ENCODE data around the gene PLCD3. TPM values are rescaled to one million over a fixed set of nuclear protein-coding genes. Genes with fewer than 3 reads are reported as not detected.

Gene PLCD3
- total and polyA plus RNA-seq, 2 of the 13 experiments (the other 11 are each of a cell fraction or from before 2014, with no cell fraction given), result 11.3 to 39.1 TPM

DNA sequence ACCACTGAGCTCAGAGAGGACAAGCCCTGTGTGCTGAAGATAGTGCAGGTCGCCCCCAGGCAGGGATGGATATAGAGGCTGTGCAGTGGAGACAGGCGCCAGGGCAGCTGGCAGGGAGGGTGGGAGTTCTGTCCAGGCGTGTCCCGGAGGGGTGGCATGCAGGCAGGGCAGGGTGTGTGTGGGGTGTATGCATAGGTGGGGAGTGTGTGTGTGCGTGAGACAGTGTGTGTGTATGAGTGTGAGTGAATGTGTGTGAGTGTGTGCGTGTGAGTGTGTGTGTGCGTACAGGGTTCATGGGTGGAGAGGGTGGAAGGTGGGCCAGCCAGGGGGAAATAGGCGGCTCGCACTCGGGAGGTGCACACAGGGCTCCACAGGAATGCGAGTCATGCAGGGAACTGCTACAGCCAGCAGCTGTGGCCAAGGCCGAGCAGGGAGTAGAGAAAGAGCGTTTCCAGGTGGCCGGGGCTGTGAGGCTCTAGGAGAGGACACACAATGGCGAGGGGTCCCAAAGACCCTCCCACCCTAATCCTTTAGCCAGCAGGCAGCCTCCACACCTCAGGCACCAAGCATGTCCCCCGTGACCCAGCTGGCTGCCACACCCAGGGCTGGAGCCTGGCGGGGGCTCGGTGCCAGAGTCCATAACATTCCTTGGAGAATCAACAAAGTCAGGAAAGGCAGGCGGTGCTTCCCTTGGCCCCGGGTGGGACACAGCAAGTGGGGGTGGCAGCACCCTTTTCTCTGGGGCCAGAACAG is 4.6 kb downstream of the PLCD3 start (continued):
- TF ChIP-seq, protein P1, sequence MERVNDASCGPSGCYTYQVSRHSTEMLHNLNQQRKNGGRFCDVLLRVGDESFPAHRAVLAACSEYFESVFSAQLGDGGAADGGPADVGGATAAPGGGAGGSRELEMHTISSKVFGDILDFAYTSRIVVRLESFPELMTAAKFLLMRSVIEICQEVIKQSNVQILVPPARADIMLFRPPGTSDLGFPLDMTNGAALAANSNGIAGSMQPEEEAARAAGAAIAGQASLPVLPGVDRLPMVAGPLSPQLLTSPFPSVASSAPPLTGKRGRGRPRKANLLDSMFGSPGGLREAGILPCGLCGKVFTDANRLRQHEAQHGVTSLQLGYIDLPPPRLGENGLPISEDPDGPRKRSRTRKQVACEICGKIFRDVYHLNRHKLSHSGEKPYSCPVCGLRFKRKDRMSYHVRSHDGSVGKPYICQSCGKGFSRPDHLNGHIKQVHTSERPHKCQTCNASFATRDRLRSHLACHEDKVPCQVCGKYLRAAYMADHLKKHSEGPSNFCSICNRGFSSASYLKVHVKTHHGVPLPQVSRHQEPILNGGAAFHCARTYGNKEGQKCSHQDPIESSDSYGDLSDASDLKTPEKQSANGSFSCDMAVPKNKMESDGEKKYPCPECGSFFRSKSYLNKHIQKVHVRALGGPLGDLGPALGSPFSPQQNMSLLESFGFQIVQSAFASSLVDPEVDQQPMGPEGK (CRISPR knock-in tag; IDR thresholded peaks at IDR 0.05), result peak; percentile 93
- no peak for TF ChIP-seq JUND (CRISPR knock-in tag; IDR thresholded peaks at IDR 0.05)
- peak; percentile 48; the same call in 1 of the 2 replicates for TF ChIP-seq ZNF547 (CRISPR knock-in tag; IDR thresholded peaks at IDR 0.05)
- peak; percentile 92 for TF ChIP-seq TEAD3 (CRISPR knock-in tag; optimal IDR thresholded peaks at IDR 0.05; ENCODE audit: borderline replicate concordance)
- no peak for TF ChIP-seq EHMT2 (IDR thresholded peaks at IDR 0.05; ENCODE audit: borderline replicate concordance, low read depth, low read length)
- TF ChIP-seq ZNF460 (CRISPR knock-in tag; IDR thresholded peaks at IDR 0.05; ENCODE audit: borderline replicate concordance), result no peak
- 0 out of 2 replicates have a peak, but pooled peaks have one; percentile 18 for TF ChIP-seq ZSCAN25 (CRISPR knock-in tag; IDR thresholded peaks at IDR 0.05)
- no peak for TF ChIP-seq ZNF335 (CRISPR knock-in tag; IDR thresholded peaks at IDR 0.05)
- peak; percentile 76 for TF ChIP-seq FOXA3 (CRISPR knock-in tag; IDR thresholded peaks at IDR 0.05)
- TF ChIP-seq GTF3A (CRISPR knock-in tag; conservative IDR thresholded peaks at IDR 0.05), result 0 out of 2 replicates have a peak, but pooled peaks have one; percentile 64
- no peak for TF ChIP-seq ZNF256 (CRISPR knock-in tag; conservative IDR thresholded peaks at IDR 0.05)
- TF ChIP-seq, protein P2, sequence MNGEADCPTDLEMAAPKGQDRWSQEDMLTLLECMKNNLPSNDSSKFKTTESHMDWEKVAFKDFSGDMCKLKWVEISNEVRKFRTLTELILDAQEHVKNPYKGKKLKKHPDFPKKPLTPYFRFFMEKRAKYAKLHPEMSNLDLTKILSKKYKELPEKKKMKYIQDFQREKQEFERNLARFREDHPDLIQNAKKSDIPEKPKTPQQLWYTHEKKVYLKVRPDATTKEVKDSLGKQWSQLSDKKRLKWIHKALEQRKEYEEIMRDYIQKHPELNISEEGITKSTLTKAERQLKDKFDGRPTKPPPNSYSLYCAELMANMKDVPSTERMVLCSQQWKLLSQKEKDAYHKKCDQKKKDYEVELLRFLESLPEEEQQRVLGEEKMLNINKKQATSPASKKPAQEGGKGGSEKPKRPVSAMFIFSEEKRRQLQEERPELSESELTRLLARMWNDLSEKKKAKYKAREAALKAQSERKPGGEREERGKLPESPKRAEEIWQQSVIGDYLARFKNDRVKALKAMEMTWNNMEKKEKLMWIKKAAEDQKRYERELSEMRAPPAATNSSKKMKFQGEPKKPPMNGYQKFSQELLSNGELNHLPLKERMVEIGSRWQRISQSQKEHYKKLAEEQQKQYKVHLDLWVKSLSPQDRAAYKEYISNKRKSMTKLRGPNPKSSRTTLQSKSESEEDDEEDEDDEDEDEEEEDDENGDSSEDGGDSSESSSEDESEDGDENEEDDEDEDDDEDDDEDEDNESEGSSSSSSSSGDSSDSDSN (CRISPR knock-in tag; IDR thresholded peaks at IDR 0.05), result peak; percentile 65
- 0 out of 2 replicates have a peak, but pooled peaks have one; percentile 44 for TF ChIP-seq ZNF350 (CRISPR knock-in tag; IDR thresholded peaks at IDR 0.05; ENCODE audit: borderline replicate concordance, low read depth)
- peak; percentile 13; the same call in 1 of the 2 replicates for TF ChIP-seq ZNF598 (CRISPR knock-in tag; IDR thresholded peaks at IDR 0.05; ENCODE audit: borderline replicate concordance)
- TF ChIP-seq FOXK1 (CRISPR knock-in tag; IDR thresholded peaks at IDR 0.05; ENCODE audit: borderline replicate concordance, low read depth), result peak; percentile 29; the same call in 1 of the 2 replicates
- no peak for TF ChIP-seq JARID2 (CRISPR knock-in tag; IDR thresholded peaks at IDR 0.05; ENCODE audit: insufficient replicate concordance)
- TF ChIP-seq CENPX (CRISPR knock-in tag; IDR thresholded peaks at IDR 0.05), result no peak
- TF ChIP-seq ZNF607 (CRISPR knock-in tag; IDR thresholded peaks at IDR 0.05; ENCODE audit: borderline replicate concordance), result no peak
- no peak for TF ChIP-seq RARG (CRISPR knock-in tag; IDR thresholded peaks at IDR 0.05; ENCODE audit: low read depth)
- no peak for TF ChIP-seq PPARG (CRISPR knock-in tag; conservative IDR thresholded peaks at IDR 0.05)
- TF ChIP-seq NCOA5 (CRISPR knock-in tag; IDR thresholded peaks at IDR 0.05), result no peak
- no peak for TF ChIP-seq ZNF549 (CRISPR knock-in tag; IDR thresholded peaks at IDR 0.05)
- peak; percentile 77; the same call in 1 of the 2 replicates for TF ChIP-seq FOXO1 (CRISPR knock-in tag; IDR thresholded peaks at IDR 0.05)
- TF ChIP-seq, protein P3, sequence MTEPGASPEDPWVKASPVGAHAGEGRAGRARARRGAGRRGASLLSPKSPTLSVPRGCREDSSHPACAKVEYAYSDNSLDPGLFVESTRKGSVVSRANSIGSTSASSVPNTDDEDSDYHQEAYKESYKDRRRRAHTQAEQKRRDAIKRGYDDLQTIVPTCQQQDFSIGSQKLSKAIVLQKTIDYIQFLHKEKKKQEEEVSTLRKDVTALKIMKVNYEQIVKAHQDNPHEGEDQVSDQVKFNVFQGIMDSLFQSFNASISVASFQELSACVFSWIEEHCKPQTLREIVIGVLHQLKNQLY (CRISPR knock-in tag; IDR thresholded peaks at IDR 0.05), result peak; percentile 61; the same call in 1 of the 2 replicates
- TF ChIP-seq KDM5B (CRISPR knock-in tag; IDR thresholded peaks at IDR 0.05; ENCODE audit: borderline replicate concordance), result peak; percentile 59
- TF ChIP-seq, protein P4, sequence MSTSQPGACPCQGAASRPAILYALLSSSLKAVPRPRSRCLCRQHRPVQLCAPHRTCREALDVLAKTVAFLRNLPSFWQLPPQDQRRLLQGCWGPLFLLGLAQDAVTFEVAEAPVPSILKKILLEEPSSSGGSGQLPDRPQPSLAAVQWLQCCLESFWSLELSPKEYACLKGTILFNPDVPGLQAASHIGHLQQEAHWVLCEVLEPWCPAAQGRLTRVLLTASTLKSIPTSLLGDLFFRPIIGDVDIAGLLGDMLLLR (CRISPR knock-in tag; IDR thresholded peaks at IDR 0.05), result peak; percentile 50; the same call in 1 of the 2 replicates
